Muscle layer of duodenum (tissue), 2 donors: ENCODE results near the gene CNR2.
A peak's percentile ranks its signal among the peaks of the same experiment; 100 is the strongest.

Source experiments
- H3K27ac ChIP-seq: one replicate; pipeline ENCODE4 v1.7.0; 2013; ENCODE audit warnings: mild to moderate bottlenecking, low read length
- H3K27me3 ChIP-seq: one replicate; pipeline ENCODE4 v1.7.0; 2013; ENCODE audit warnings: low read depth, mild to moderate bottlenecking, control low read depth, low read length
- H3K36me3 ChIP-seq, 2 donors: one replicate each; pipeline ENCODE4 v1.7.0; 2013; ENCODE audit warnings: low read length in 2 of 2, control low read depth in 1 of 2, mild to moderate bottlenecking in 1 of 2; ENCODE audit not compliant: insufficient read depth in 2 of 2, control insufficient read depth in 1 of 2
- H3K4me1 ChIP-seq, 2 donors: one replicate each; pipeline ENCODE4 v1.7.0; 2013; ENCODE audit warnings: low read length in 2 of 2, mild to moderate bottlenecking in 2 of 2, control low read depth in 1 of 2, moderate library complexity in 1 of 2; ENCODE audit not compliant: insufficient read depth in 2 of 2, control insufficient read depth in 1 of 2
- H3K4me3 ChIP-seq, 2 donors: one replicate each; pipeline ENCODE4 v1.7.0; 2013; ENCODE audit warnings: low read length in 2 of 2, low read depth in 1 of 2, mild to moderate bottlenecking in 1 of 2
- H3K9me3 ChIP-seq, 2 donors: one replicate each; pipeline ENCODE4 v1.7.0; 2013; ENCODE audit warnings: low read length in 2 of 2, control low read depth in 1 of 2, mild to moderate bottlenecking in 1 of 2; ENCODE audit not compliant: control insufficient read depth in 1 of 2
- donor health status: healthy.

CNR2 gene

DNA sequence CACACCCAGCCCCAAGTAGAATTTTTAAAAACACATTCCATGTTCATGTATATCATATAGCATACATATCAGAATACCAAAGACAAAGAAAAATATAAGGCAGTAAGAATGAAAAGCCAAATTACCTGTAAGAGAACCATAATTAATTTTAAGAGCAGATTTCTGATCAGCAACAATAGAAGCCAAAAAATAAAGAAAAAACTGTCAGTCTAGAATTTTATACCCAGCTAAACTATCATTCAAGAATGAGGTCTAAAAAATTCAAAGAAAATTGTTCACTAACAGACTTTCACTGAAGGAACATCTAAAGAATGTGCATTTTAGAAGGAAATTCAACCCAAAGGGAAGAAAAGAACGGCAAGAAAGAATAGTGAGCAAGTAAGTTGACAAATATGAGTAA, 34.5 kb downstream of the CNR2 start:
- no peak overlapping the region for H3K27ac ChIP-seq
- no peaks in the 10 kb centered on the region for H3K27me3 ChIP-seq
- no peaks in the 10 kb centered on the region for H3K36me3 ChIP-seq
- H3K4me1 ChIP-seq, result peaks cover 0 to 3% of the 10 kb centered on the region in 2 donors
- peak overlapping the region in 1 of 2 donors; percentile 32 for H3K4me3 ChIP-seq
- H3K9me3 ChIP-seq, result peaks cover 9 to 18% of the 10 kb centered on the region in 2 donors

DNA sequence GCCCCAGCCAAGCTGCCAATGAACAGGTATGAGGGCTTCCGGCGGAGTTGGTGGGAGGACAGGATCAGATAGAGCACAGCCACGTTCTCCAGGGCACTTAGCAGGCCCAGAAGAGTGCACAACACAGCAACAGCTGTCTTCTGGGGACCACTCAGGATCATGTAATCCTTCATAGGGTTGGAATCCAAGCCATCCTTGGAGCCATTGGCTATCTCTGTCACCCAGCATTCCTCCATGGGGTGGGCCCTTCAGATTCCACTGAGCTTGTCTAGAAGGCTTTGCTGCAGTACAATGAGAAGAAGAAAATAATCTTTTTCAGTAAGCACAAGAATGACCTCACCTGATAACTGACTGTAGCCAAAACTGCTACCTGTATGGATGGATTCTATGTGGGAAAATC, 37.8 kb downstream of the CNR2 start:
- H3K4me3 ChIP-seq, result no peak overlapping the region
- H3K36me3 ChIP-seq, result no peaks in the 10 kb centered on the region
- H3K27me3 ChIP-seq, result no peaks in the 10 kb centered on the region
- H3K4me1 ChIP-seq, result no peaks in the 10 kb centered on the region
- H3K9me3 ChIP-seq, result peaks cover 9 to 18% of the 10 kb centered on the region in 2 donors
- no peak overlapping the region for H3K27ac ChIP-seq

DNA sequence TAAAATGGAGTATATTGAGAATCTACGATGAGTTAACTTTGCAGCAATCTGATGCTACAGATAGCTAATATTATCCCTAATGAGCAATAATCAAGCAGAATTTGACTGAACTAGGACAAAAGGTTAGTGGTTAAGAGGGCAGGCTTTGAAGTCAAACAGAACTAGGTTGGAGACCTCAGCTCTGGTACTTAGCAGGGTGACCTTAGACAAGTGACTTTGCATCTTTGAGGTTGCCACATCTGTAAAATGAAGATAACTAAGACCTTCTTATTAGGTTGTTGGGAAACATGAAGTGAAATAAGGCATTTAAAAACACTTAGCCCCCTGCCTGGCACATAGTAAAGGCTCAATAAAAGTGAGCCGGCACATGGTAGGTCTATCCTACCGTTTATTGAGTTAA, 40.7 kb downstream of the CNR2 start:
- no peaks in the 10 kb centered on the region for H3K36me3 ChIP-seq
- H3K27me3 ChIP-seq, result no peaks in the 10 kb centered on the region

DNA sequence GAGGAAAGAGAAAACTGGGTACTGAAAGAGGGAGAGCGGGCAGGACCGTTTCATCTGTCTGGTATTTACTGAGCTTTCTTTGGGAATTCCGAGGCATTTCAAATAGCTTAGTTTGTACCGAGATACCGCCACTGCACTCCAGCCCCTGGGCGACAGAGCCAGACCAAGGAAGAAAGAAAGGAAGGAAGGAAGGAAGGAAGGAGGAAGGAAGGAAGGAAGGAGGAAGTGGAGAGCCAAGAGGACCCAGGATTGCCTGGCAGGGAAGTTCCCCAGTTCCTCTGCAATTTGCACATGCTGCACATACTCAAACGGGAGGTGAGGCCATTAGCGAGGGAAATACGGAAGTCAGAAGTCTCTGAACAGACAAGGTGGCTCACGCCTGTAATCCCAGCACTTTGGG, 44.1 kb downstream of the CNR2 start:
- Histone ChIP-seq H3K4me1 (peaks cover 0 to 9% of the 10 kb centered on the region in 2 donors), H3K27ac (no peak overlapping the region), H3K36me3 (peaks cover 2 to 7% of the 10 kb centered on the region in 2 donors), H3K27me3 (no peaks in the 10 kb centered on the region), H3K4me3 (peak overlapping the region; percentile 74 to 91), H3K9me3 (no peaks in the 10 kb centered on the region)

More for the DNA sequence above, 40.7 kb downstream of the CNR2 start:
- H3K27ac ChIP-seq, result no peak overlapping the region
- no peak overlapping the region for H3K4me3 ChIP-seq
- H3K9me3 ChIP-seq, result no peaks in the 10 kb centered on the region
- H3K4me1 ChIP-seq, result peaks cover 0 to 2% of the 10 kb centered on the region in 2 donors

DNA sequence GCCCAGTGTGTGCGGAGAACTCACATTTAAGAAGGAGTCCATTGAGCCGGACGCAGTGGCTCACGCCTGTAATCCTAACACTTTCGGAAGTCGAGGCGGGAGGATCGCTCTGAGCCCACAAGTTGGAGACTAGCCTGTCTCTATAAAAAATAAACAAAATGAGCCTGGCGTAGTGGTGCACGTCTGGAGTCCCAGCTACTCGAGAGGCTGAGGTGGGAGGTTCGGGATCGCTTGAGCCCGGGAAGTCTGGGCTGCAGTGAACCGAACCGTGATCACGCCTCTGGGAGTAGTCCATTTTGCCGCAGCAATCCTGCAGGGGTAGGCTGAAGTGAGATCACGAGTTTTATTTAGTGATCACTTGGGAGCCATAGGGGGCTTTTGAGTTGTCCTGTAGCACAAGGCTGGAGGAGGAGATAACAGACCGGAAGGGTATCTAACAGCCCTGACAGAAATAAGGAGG, 44.6 kb downstream of the CNR2 start:
- peak overlapping the region; percentile 74 to 91 for H3K4me3 ChIP-seq
- peaks cover 2 to 7% of the 10 kb centered on the region in 2 donors for H3K36me3 ChIP-seq
- peaks cover 0 to 9% of the 10 kb centered on the region in 2 donors for H3K4me1 ChIP-seq
- H3K27ac ChIP-seq, result peak overlapping the region; percentile 34
- no peaks in the 10 kb centered on the region for H3K27me3 ChIP-seq
- H3K9me3 ChIP-seq, result no peaks in the 10 kb centered on the region

DNA sequence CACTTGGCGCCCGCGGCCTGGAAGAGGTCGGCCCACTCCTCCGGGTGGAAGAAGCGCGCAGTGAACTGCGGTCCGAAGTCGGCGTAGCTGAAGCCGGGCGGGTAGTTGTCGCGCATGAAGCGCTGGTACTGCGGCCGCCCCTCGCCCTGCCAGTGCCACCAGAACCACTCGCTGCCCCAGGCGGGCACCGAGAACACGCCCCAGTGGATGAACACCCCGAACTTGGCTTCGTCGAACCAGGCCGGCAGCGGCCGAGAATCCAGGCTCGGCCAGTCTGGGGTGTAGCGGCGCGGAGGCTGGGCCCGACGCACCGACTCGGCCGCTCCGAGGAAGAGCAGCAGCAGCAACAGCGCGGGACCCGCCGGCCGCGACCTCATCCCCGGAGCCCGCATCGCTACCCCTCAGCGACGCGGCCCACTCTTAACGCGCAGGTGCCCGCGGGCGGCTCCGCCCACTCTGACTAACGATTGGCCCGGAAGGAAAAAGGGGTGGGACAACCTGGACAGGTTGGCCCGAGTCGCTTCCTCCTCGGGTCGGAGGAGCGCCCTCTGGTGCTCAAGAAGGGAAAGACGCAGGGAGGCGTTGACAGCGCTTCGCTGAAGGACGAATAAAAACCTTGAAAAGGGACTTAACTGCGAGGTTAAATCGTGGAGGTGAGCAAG, 45.1 kb downstream of the CNR2 start, which contains the start of gene FUCA1:
TSS of gene FUCA1 (minus strand) at position 396 of the 662 bp plus-strand sequence. CDS start at position 392, 4 bp downstream.
- Histone ChIP-seq H3K9me3 (no peaks in the 10 kb centered on the region), H3K4me1 (peaks cover 0 to 9% of the 10 kb centered on the region in 2 donors), H3K4me3 (peak within 1 kb of the TSS; percentile 74 to 91), H3K27me3 (no peaks in the 10 kb centered on the region), H3K36me3 (peaks cover 4 to 7% of the 10 kb centered on the region in 2 donors), H3K27ac (peak within 1 kb of the TSS; percentile 34)

DNA sequence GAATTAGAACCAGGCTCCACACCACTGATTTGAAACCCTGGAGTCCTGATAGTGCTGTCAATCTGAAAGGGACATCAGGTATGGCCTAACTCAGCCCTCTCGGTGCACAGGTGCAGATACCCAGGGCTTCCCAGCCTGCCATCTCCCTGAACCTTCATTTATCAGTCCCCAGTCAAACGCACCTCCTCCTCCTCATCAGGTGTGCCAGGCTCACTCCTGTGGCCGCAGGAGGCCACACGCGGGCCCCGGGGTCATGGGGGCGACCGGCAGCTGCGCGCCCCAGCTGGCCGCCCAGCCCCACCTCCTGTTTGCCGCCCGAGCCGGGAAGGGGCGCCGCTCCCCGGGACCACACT, 45.6 kb downstream of the CNR2 start:
- Histone ChIP-seq H3K27ac (no peak overlapping the region), H3K27me3 (no peaks in the 10 kb centered on the region), H3K4me1 (peaks cover 0 to 9% of the 10 kb centered on the region in 2 donors), H3K9me3 (no peaks in the 10 kb centered on the region), H3K36me3 (peaks cover 8 to 12% of the 10 kb centered on the region in 2 donors), H3K4me3 (peak overlapping the region; percentile 74 to 91)

DNA sequence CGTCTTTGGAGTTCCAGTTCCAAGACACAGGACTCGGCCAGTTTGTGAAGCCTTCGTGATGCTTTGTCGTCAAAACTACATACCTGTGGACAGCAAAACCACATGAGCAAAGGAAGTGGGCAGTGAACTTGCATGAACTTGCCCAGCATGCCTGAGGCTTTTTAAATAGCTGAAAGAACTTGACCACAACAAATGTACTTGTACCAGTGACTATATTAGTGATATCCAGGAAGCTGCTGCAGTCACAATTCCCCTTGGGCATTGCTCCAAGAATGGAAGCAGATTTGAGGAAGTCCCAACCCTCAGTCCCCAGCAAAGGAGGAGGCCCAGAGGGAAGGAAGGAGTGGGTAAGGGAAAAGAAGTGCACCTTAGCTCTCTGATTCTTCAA, 47.6 kb downstream of the CNR2 start:
- H3K4me3 ChIP-seq, result no peak overlapping the region
- peaks cover 14 to 19% of the 10 kb centered on the region in 2 donors for H3K36me3 ChIP-seq
- no peak overlapping the region for H3K27ac ChIP-seq

DNA sequence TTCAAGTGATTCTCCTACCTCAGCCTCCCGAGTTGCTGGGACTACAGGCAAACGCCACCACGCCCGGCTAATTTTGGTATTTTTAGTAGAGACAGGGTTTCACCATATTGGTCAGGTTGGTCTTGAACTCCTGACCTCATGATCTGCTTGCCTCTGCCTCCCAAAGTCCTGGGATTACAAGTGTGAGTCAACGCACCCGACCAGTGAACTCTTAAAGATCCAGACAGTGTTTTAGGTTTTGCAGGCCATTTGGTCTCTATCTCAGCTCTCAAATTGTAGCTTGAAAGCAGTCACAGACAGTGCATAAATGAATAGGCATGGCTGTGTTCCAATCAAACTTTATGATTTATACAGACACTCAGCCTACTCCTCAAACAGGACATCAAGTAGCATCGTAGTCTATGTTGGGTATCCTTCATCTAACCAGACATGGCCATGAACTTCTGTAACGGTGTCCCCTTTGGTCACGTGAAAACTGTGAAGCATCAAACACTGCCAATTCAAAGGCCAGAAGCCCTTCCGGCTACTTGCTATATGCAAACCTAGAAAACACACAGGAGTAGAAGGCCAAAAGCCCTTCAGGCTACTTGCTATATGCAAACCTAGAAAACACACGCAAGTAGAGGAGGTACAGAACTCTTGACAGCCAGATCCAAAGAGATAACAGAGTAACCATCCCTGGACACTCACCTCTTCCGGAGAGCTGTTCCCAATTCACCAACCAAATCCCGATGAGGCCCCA, 48.2 kb downstream of the CNR2 start:
- Histone ChIP-seq H3K4me3 (no peak overlapping the region), H3K36me3 (peaks cover 15 to 20% of the 10 kb centered on the region in 2 donors), H3K9me3 (no peaks in the 10 kb centered on the region), H3K4me1 (peaks cover 0 to 9% of the 10 kb centered on the region in 2 donors), H3K27me3 (no peaks in the 10 kb centered on the region), H3K27ac (no peak overlapping the region)

More for the DNA sequence above, 47.6 kb downstream of the CNR2 start:
- H3K9me3 ChIP-seq, result no peaks in the 10 kb centered on the region
- H3K27me3 ChIP-seq, result no peaks in the 10 kb centered on the region
- peaks cover 0 to 9% of the 10 kb centered on the region in 2 donors for H3K4me1 ChIP-seq

DNA sequence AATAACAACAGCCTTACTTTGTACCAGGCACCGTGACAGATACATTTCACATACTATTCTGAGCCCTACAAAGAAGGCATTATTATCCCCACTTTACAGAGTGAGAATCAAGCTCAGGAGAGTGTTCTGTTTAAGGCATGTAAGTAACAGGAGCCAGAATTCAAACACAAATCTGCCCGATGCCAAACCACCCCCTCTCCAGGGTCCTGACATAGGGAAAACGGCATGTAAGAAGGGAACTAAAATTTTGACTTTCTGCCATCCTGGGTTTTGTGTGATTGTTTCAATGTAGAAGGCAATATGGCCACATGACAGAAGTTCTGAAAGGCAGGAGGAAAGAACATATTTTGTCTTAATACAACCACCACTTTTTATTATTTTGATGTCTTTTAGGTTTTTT, 50.5 kb downstream of the CNR2 start:
- H3K36me3 ChIP-seq, result peaks cover 29 to 33% of the 10 kb centered on the region in 2 donors
- no peaks in the 10 kb centered on the region for H3K9me3 ChIP-seq
- peaks cover 0 to 9% of the 10 kb centered on the region in 2 donors for H3K4me1 ChIP-seq
- no peak overlapping the region for H3K4me3 ChIP-seq
- H3K27me3 ChIP-seq, result no peaks in the 10 kb centered on the region
- H3K27ac ChIP-seq, result no peak overlapping the region

DNA sequence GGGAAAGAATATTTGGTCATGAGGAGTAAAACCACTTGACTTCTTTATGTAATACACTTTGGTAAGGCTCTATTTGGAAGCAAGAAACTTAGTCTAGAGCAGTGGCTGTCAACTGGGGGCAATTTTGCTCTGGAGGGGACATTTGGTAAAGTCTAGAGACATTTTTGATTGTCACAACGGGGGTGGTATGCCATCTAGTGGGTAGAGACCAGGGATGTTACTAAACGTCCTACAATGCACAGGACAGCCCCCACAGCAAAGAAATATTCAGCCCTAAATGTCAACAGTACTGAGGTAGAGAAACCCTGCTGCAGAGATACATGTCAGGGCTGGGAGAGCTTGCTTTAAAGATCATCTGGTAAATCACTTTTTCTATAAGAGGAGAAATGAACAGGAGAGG, 58.6 kb downstream of the CNR2 start:
- Histone ChIP-seq H3K27me3 (no peaks in the 10 kb centered on the region), H3K4me1 (no peaks in the 10 kb centered on the region), H3K9me3 (no peaks in the 10 kb centered on the region), H3K27ac (no peak overlapping the region), H3K4me3 (no peak overlapping the region), H3K36me3 (peaks cover 23 to 24% of the 10 kb centered on the region in 2 donors)
